ENCODE data around the gene USP48.

Gene USP48

GRCh38 chr1:21759818-21760217 is 23.1 kb downstream of the USP48 start:
- no peak for DNase-seq
- no peak overlapping the region for H3K4me3 ChIP-seq
- H3K36me3 ChIP-seq, result peaks cover 7 to 17% (median 16%) of the 10 kb centered on the region in 3 donors
- peaks cover 0 to 41% (median 20%) of the 10 kb centered on the region in 4 donors for H3K4me1 ChIP-seq
- no peaks in the 10 kb centered on the region for H3K9me3 ChIP-seq
- no peak overlapping the region for H3K27ac ChIP-seq
- no peaks in the 10 kb centered on the region for H3K27me3 ChIP-seq
- intact Hi-C loops (cut with DNase I; ENCODE audit: low total_unique reads), result no loop called here
- TF ChIP-seq CTCF (IDR thresholded peaks at IDR 0.05), result no peak

- TF ChIP-seq CTCF (IDR thresholded peaks at IDR 0.05), result no peak
- H3K9me3 ChIP-seq, result no peaks in the 10 kb centered on the region
- intact Hi-C loops (cut with DNase I; ENCODE audit: low total_unique reads), result no loop called here
- peaks cover 0 to 34% (median 13%) of the 10 kb centered on the region in 4 donors for H3K4me1 ChIP-seq
- no peaks in the 10 kb centered on the region for H3K27me3 ChIP-seq
- H3K4me3 ChIP-seq, result no peak overlapping the region
- H3K27ac ChIP-seq, result no peak overlapping the region
- H3K36me3 ChIP-seq, result peaks cover 13 to 24% (median 23%) of the 10 kb centered on the region in 3 donors
- DNase-seq, result no peak
Observed at GRCh38 chr1:21759182-21759581, 23.8 kb downstream of the USP48 start.

- DNase-seq, result no peak
- TF ChIP-seq CTCF (IDR thresholded peaks at IDR 0.05), result no peak
- Histone ChIP-seq H3K4me3 (no peak overlapping the region), H3K36me3 (peaks cover 19 to 29% (median 28%) of the 10 kb centered on the region in 3 donors), H3K27me3 (no peaks in the 10 kb centered on the region), H3K4me1 (peaks cover 0 to 29% (median 9%) of the 10 kb centered on the region in 4 donors), H3K27ac (no peak overlapping the region), H3K9me3 (no peaks in the 10 kb centered on the region)
- intact Hi-C loops (cut with DNase I; ENCODE audit: low total_unique reads), result no loop called here
Observed at GRCh38 chr1:21758614-21759013, 24.3 kb downstream of the USP48 start.

GRCh38 chr1:21756393-21757089 is 26.4 kb downstream of the USP48 start:
- DNase-seq, result no peak
- Histone ChIP-seq H3K27ac (no peak overlapping the region), H3K36me3 (peaks cover 36 to 49% (median 45%) of the 10 kb centered on the region in 3 donors), H3K9me3 (no peaks in the 10 kb centered on the region), H3K4me1 (peaks cover 0 to 17% (median 5%) of the 10 kb centered on the region in 4 donors), H3K27me3 (no peaks in the 10 kb centered on the region), H3K4me3 (no peak overlapping the region)
- intact Hi-C loops (cut with DNase I; ENCODE audit: low total_unique reads), result no loop called here
- TF ChIP-seq CTCF (IDR thresholded peaks at IDR 0.05), result no peak

- Histone ChIP-seq H3K36me3 (peaks cover 50 to 64% (median 52%) of the 10 kb centered on the region in 3 donors), H3K27ac (no peak overlapping the region), H3K4me3 (no peak overlapping the region), H3K27me3 (no peaks in the 10 kb centered on the region), H3K4me1 (peaks cover 0 to 14% (median 4%) of the 10 kb centered on the region in 4 donors), H3K9me3 (no peaks in the 10 kb centered on the region)
- intact Hi-C loops (cut with DNase I; ENCODE audit: low total_unique reads), result no loop called here
- DNase-seq, result no peak
- no peak for TF ChIP-seq CTCF (IDR thresholded peaks at IDR 0.05)
Observed at GRCh38 chr1:21755067-21755466, 27.9 kb downstream of the USP48 start.
